Right atrium auricular region (tissue), 2 donors: ENCODE measurements around the gene ADAMTS15. TPM values are rescaled to one million over a fixed set of nuclear protein-coding genes. Genes with fewer than 3 reads are reported as not detected.

Source experiments
- DNase-seq: peaks from one replicate; pipeline ENCODE4 v3.0.0-alpha.2; 2019; ENCODE audit warnings: low spot score
- H3K27ac ChIP-seq, 2 donors: fragments of 200-600 bp; sonication (generic); 1 replicate in 1 of 2; 2 replicates in 1 of 2; pipeline ENCODE4 v1.5.1; 2016 to 2019
- H3K27me3 ChIP-seq, 2 donors: fragments of 200-600 bp; sonication (generic); one replicate each; pipeline versions ENCODE4 v1.5.1 to v1.6.0; 2017 to 2019
- H3K36me3 ChIP-seq: fragments of 200-600 bp; sonication (generic); one replicate; pipeline ENCODE4 v1.5.1; 2016
- H3K4me1 ChIP-seq, 2 donors: fragments of 200-600 bp; sonication (generic); one replicate each; pipeline versions ENCODE4 v1.5.1 to v1.6.0; 2017 to 2019
- H3K4me3 ChIP-seq, 2 donors: fragments of 200-600 bp; sonication (generic); 1 replicate in 1 of 2; 2 replicates in 1 of 2; pipeline ENCODE4 v1.5.1; 2017 to 2019; ENCODE audit warnings: mild to moderate bottlenecking in 1 of 2, moderate library complexity in 1 of 2
- H3K9me3 ChIP-seq, 2 donors: fragments of 200-600 bp; sonication (generic); one replicate each; pipeline ENCODE4 v1.5.1; 2019
- CTCF ChIP-seq, 2 donors: fragments of 200-600 bp; sonication (generic); IDR thresholded peaks; one replicate each; pipeline ENCODE4 v1.5.1; 2019; ENCODE audit warnings: antibody characterized with exemption in 2 of 2
- total RNA-seq, 2 donors: library from RNA; depleted of rRNA; stranded (reverse); fragments of >200 nt; gene quantifications; one replicate each; pipeline ENCODE4 v1.1.0, GENCODE V29; 2016

ADAMTS15 gene
- total RNA-seq, 2 donors from 2014 or later = 17.5 to 21.2 TPM

GRCh38 chr11:130480186-130480585 is 31.7 kb downstream of the ADAMTS15 start:
- peaks cover 0 to 65% of the 10 kb centered on the region in 2 donors for H3K4me1 ChIP-seq
- no peak for DNase-seq
- H3K36me3 ChIP-seq = no peaks in the 10 kb centered on the region
- H3K27ac ChIP-seq = peak overlapping the region; percentile 41 to 93
- no peak for TF ChIP-seq CTCF (IDR thresholded peaks at IDR 0.05)
- no peaks in the 10 kb centered on the region for H3K27me3 ChIP-seq
- H3K9me3 ChIP-seq = no peaks in the 10 kb centered on the region
- H3K4me3 ChIP-seq = no peak overlapping the region

GRCh38 chr11:130480711-130481140 is 32.3 kb downstream of the ADAMTS15 start:
- TF ChIP-seq CTCF (IDR thresholded peaks at IDR 0.05) = no peak
- no peaks in the 10 kb centered on the region for H3K27me3 ChIP-seq
- H3K4me3 ChIP-seq = no peak overlapping the region
- H3K27ac ChIP-seq = peak overlapping the region; percentile 41 to 93
- no peaks in the 10 kb centered on the region for H3K9me3 ChIP-seq
- H3K36me3 ChIP-seq = no peaks in the 10 kb centered on the region
- no peak for DNase-seq
- H3K4me1 ChIP-seq = peaks cover 0 to 65% of the 10 kb centered on the region in 2 donors

GRCh38 chr11:130483124-130483523 is 34.7 kb downstream of the ADAMTS15 start:
- no peaks in the 10 kb centered on the region for H3K27me3 ChIP-seq
- DNase-seq = no peak
- H3K27ac ChIP-seq = peak overlapping the region in 1 of 2 donors; percentile 9
- TF ChIP-seq CTCF (IDR thresholded peaks at IDR 0.05) = no peak
- peaks cover 0 to 55% of the 10 kb centered on the region in 2 donors for H3K4me1 ChIP-seq
- H3K4me3 ChIP-seq = no peak overlapping the region
- no peaks in the 10 kb centered on the region for H3K36me3 ChIP-seq
- H3K9me3 ChIP-seq = no peaks in the 10 kb centered on the region

- no peak for DNase-seq
- Histone ChIP-seq H3K36me3 (no peaks in the 10 kb centered on the region), H3K27ac (no peak overlapping the region), H3K4me3 (no peak overlapping the region), H3K9me3 (no peaks in the 10 kb centered on the region), H3K4me1 (peaks cover 0 to 33% of the 10 kb centered on the region in 2 donors), H3K27me3 (no peaks in the 10 kb centered on the region)
- TF ChIP-seq CTCF (IDR thresholded peaks at IDR 0.05) = no peak
These were observed 37.5 kb downstream of the ADAMTS15 start for GRCh38 chr11:130485983-130486382.

- Histone ChIP-seq H3K4me1 (peaks cover 0 to 29% of the 10 kb centered on the region in 2 donors), H3K9me3 (no peaks in the 10 kb centered on the region), H3K27ac (no peak overlapping the region), H3K27me3 (no peaks in the 10 kb centered on the region), H3K36me3 (no peaks in the 10 kb centered on the region), H3K4me3 (no peak overlapping the region)
- no peak for DNase-seq
- TF ChIP-seq CTCF (IDR thresholded peaks at IDR 0.05) = no peak
These were observed 38.0 kb downstream of the ADAMTS15 start for GRCh38 chr11:130486391-130486836.
